Parathyroid adenoma (tissue), 2 donors: ENCODE data around the gene PLPPR2.
A peak's percentile ranks its signal among the peaks of the same experiment; 100 is the strongest.
"Not testable (repeated sequence)": the region's sequence is repeated elsewhere in the genome, so short reads cannot be mapped to it uniquely, and the experiment has no call there.

Experiments
- H2AFZ ChIP-seq: fragments of 300-600 bp; sonication (generic); one replicate; pipeline ENCODE4 v1.7.0; 2017; ENCODE audit warnings: antibody characterized with exemption, mild to moderate bottlenecking
- H3K27ac ChIP-seq: fragments of 300-600 bp; sonication (generic); one replicate; pipeline ENCODE4 v1.7.0; 2017
- H3K27me3 ChIP-seq: fragments of 300-600 bp; sonication (generic); one replicate; pipeline ENCODE4 v1.7.0; 2017; ENCODE audit warnings: low read length; ENCODE audit not compliant: control insufficient read depth, insufficient read depth
- H3K36me3 ChIP-seq: fragments of 300-600 bp; sonication (generic); one replicate; pipeline ENCODE4 v1.7.0; 2017; ENCODE audit warnings: low read length; ENCODE audit not compliant: control insufficient read depth, insufficient read depth
- H3K4me1 ChIP-seq: fragments of 300-600 bp; sonication (generic); one replicate; pipeline ENCODE4 v1.7.0; 2017; ENCODE audit warnings: control low read depth
- H3K4me2 ChIP-seq: fragments of 300-600 bp; sonication (generic); one replicate; pipeline ENCODE4 v1.7.0; 2017; ENCODE audit warnings: low read length
- H3K4me3 ChIP-seq: fragments of 300-600 bp; sonication (generic); one replicate; pipeline ENCODE4 v1.7.0; 2017; ENCODE audit warnings: low read depth, low read length
- H3K79me2 ChIP-seq: fragments of 300-600 bp; sonication (generic); one replicate; pipeline ENCODE4 v1.7.0; 2017; ENCODE audit warnings: control low read depth
- H3K9ac ChIP-seq: fragments of 300-600 bp; sonication (generic); one replicate; pipeline ENCODE4 v1.7.0; 2017; ENCODE audit warnings: mild to moderate bottlenecking
- H3K9me3 ChIP-seq: fragments of 300-600 bp; sonication (generic); one replicate; pipeline ENCODE4 v1.7.0; 2017; ENCODE audit warnings: low read length; ENCODE audit not compliant: control insufficient read depth
- CTCF ChIP-seq: fragments of 300-600 bp; sonication (generic); IDR thresholded peaks from one replicate; pipeline ENCODE4 v1.7.0; 2017; ENCODE audit warnings: antibody characterized with exemption, mild to moderate bottlenecking
- donor health status: primary hyperparathyroidism.

The PLPPR2 gene

GRCh38 chr19:11339254-11340098 lies 15.8 kb upstream of the PLPPR2 start, which contains the start of gene RAB3D:
Gene RAB3D (minus strand): TSS chr19:11339657. CDS start chr19:11337399, 2,258 bp downstream.
- no peak for TF ChIP-seq CTCF
- Histone ChIP-seq H3K9me3 (no peaks in the 10 kb centered on the region), H3K9ac (peak within 1 kb of the TSS; percentile 43), H3K27ac (peak within 1 kb of the TSS; percentile 74), H3K36me3 (no peaks in the 10 kb centered on the region), H3K4me2 (peak within 1 kb of the TSS; percentile 94), H3K27me3 (no peaks in the 10 kb centered on the region), H3K4me3 (peak within 1 kb of the TSS; percentile 66), H3K4me1 (peaks cover 14% of the 10 kb centered on the region), H2AFZ (peak within 1 kb of the TSS; percentile 94), H3K79me2 (peaks cover 4% of the 10 kb centered on the region)

- not testable (repeated sequence) for H3K36me3 ChIP-seq, H3K9me3 ChIP-seq, H3K79me2 ChIP-seq, H3K27me3 ChIP-seq, H3K9ac ChIP-seq
- Histone ChIP-seq H3K4me1 (peaks cover 20% of the 10 kb centered on the region), H3K27ac (peak overlapping the region; percentile 74), H2AFZ (peak overlapping the region; percentile 94), H3K4me3 (peak overlapping the region; percentile 66), H3K4me2 (peak overlapping the region; percentile 94)
These were observed 15.1 kb upstream of the PLPPR2 start for GRCh38 chr19:11340099-11340467.

GRCh38 chr19:11342429-11342828 lies 12.8 kb upstream of the PLPPR2 start:
- no peaks in the 10 kb centered on the region for H3K9me3 ChIP-seq
- H3K36me3 ChIP-seq = no peaks in the 10 kb centered on the region
- TF ChIP-seq CTCF = no peak
- no peaks in the 10 kb centered on the region for H3K27me3 ChIP-seq
- H3K9ac ChIP-seq = no peak overlapping the region
- H3K79me2 ChIP-seq = peaks cover 4% of the 10 kb centered on the region
- H3K4me1 ChIP-seq = peaks cover 28% of the 10 kb centered on the region
- no peak overlapping the region for H2AFZ ChIP-seq
- no peak overlapping the region for H3K27ac ChIP-seq
- H3K4me2 ChIP-seq = no peak overlapping the region
- no peak overlapping the region for H3K4me3 ChIP-seq

DNA sequence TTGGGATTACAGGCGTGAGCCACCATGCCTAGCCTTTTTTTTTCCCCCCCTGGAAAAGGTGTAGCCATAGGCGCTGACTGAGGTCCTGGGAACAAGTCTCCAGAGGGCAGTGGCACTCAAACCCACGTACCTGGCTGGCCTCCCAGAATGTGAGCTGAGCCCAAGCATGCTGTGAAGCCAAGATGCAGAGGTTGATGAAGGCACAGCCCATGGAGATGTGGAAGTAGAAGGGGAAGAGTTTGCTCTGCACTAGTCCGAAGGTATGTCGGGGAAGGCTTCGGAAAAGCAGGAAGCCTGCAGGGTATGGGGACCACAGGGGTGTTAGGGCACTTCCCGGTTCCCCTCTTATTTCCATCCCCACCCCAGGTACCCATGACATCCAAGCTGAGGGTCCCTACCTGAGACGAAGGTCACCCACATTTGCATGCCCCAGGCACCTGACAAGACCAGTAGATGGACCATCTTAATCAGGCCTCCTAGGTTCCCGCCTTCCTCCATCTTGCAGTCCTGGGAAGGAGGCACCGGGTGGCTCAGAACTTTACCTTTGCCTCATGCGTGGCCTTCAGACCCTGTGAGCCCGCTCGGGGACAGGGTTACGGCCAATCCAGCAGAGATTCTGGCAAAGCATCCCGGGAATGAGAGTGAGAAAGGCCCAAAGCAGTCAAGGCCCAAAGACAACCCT lies 10.0 kb upstream of the PLPPR2 start:
- peak overlapping the region; percentile 97 for H3K4me2 ChIP-seq
- no peaks in the 10 kb centered on the region for H3K9me3 ChIP-seq
- H3K27me3 ChIP-seq = no peaks in the 10 kb centered on the region
- peak overlapping the region; percentile 91 for H2AFZ ChIP-seq
- H3K79me2 ChIP-seq = no peaks in the 10 kb centered on the region
- peaks cover 19% of the 10 kb centered on the region for H3K4me1 ChIP-seq
- peak overlapping the region; percentile 59 for H3K27ac ChIP-seq
- H3K36me3 ChIP-seq = no peaks in the 10 kb centered on the region
- no peak for TF ChIP-seq CTCF
- peak overlapping the region; percentile 97 for H3K4me3 ChIP-seq
- H3K9ac ChIP-seq = no peak overlapping the region

DNA sequence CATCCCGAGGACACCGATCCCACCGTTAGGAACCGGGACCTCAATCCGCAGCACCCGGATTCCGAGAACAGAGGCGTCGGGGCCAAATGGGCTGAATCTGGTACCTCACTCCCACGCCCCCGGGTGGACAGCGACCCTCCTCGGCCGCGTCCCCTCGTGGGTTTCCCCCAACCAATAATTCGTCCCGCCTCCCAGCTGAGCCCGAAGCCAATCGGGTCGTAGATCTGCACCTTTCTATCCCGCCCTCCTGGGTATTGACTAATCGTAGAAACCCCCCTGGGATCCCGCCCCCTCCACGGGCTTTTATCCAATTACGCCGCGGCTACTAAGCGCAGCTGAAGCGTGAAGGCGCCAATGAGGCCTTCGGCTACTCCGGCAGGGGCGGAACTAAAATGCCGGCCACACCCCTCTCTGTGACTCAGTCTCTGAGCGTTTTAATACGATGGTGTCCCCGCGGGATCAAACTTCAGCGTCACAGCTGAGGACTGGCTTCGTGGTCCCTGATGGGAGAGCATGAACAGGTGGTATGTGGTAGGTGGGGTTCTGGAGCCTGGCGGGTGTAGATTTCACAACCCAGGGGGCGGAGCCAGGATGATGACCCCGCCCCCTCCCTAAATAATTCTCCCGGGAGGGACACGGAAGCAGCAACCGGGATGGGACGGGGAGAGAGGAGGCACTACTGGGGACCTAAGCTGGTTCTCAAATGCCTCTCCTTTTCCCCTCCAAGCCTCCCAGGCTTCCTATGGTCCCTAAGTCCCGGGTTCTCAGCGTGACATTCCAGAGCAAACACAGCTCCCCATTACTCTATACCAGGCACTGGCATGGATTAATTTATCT lies 8.9 kb upstream of the PLPPR2 start, which contains the start of the genes CCDC159 and TMEM205:
Gene CCDC159 (plus strand): TSS at position 416 of the 837 bp plus-strand sequence. CDS start 88 bp downstream, at position 504.
Gene TMEM205 (minus strand): TSS at position 165 of the 837 bp plus-strand sequence. CDS start 649 bp downstream, outside the sequence.
- TF ChIP-seq CTCF = no peak
- H3K79me2 ChIP-seq = no peaks in the 10 kb centered on the region
- H2AFZ ChIP-seq = peak within 1 kb of the TSS; percentile 91
- no peaks in the 10 kb centered on the region for H3K36me3 ChIP-seq
- no peaks in the 10 kb centered on the region for H3K9me3 ChIP-seq
- H3K27me3 ChIP-seq = no peaks in the 10 kb centered on the region
- peak within 1 kb of the TSS; percentile 97 for H3K4me3 ChIP-seq
- no peak within 1 kb of the TSS for H3K9ac ChIP-seq
- peak within 1 kb of the TSS; percentile 97 for H3K4me2 ChIP-seq
- H3K4me1 ChIP-seq = peaks cover 19% of the 10 kb centered on the region
- peak within 1 kb of the TSS; percentile 70 for H3K27ac ChIP-seq
